ENCODE measurements around the gene NUP50. TPM values are rescaled to one million over a fixed set of nuclear protein-coding genes. Genes with fewer than 3 reads are reported as not detected.

Gene NUP50
- total and polyA plus RNA-seq, 2 of the 13 experiments (the other 11 are each of a cell fraction or from before 2014, with no cell fraction given): 14.2 to 52.4 TPM

- no peak overlapping the region for H3K27ac ChIP-seq (ENCODE audit: extremely low read length, insufficient read depth, low read length)
- no peaks in the 10 kb centered on the region for H3K79me2 ChIP-seq (ENCODE audit: insufficient read depth, low read length)
- DNase-seq (ENCODE audit: low spot score) (no peak), FAIRE-seq (no peak), ATAC-seq (no peak)
- H3K27me3 ChIP-seq (ENCODE audit: control insufficient read depth in 1 of 2, insufficient read depth in 2 of 2, low read length in 2 of 2): no peaks in the 10 kb centered on the region
- no peaks in the 10 kb centered on the region for H3K9me3 ChIP-seq (ENCODE audit: low read length)
- ChIA-PET CTCF (ENCODE audit: low intra/inter-chr PET ratio, low total read pairs) (no interaction called here), POLR2A (no interaction called here)
- intact Hi-C loops (cut with micrococcal nuclease; ENCODE audit: unreplicated experiment) (loop anchor here (10.0 kb wide), 1 partner anchor 92 kb away; no protein-coding TSS in a partner anchor), in situ Hi-C loops (cut with HindIII; ENCODE audit: extremely low pct_ligation_motif_present, low pct_unique_long_range_greater_than_20kb) (no loop called here)
- no TSS peak for BruUV-seq (replicated peaks)
- no peak overlapping the region for H2AFZ ChIP-seq (ENCODE audit: low read length)
- TF ChIP-seq ZNF580 (CRISPR knock-in tag; IDR thresholded peaks at IDR 0.05; ENCODE audit: borderline replicate concordance, low read depth) (no peak), ZNF530 (CRISPR knock-in tag; IDR thresholded peaks at IDR 0.05; ENCODE audit: low read depth) (no peak), PCBP1 (IDR thresholded peaks at IDR 0.05; ENCODE audit: borderline replicate concordance, low read depth, low read length) (no peak)
- no peak overlapping the region for H3K9ac ChIP-seq (ENCODE audit: insufficient read depth, low read depth, low read length)
- H4K20me1 ChIP-seq (ENCODE audit: insufficient read depth, low read length): no peaks in the 10 kb centered on the region; the same call in 1 of the 2 replicates
- H3K36me3 ChIP-seq (replicated peaks in 1 of 2; ENCODE audit: control insufficient read depth in 1 of 2, insufficient read depth in 2 of 2, low read length in 2 of 2): peaks cover 6 to 31% of the 10 kb centered on the region in 2 experiments
- H3K4me2 ChIP-seq (ENCODE audit: low read depth, low read length): no peak overlapping the region
- 96% methylated on average over 14 of the region's 34 CpGs for WGBS (ENCODE audit: low lambda C conversion rate)
- H3K4me3 ChIP-seq (replicated peaks in 1 of 3; ENCODE audit: insufficient read depth in 1 of 3, low read depth in 2 of 3, low read length in 3 of 3): no peak overlapping the region
- H3K4me1 ChIP-seq (ENCODE audit: insufficient read depth, low read length): peaks cover 14% of the 10 kb centered on the region
These were observed 33.3 kb downstream of the NUP50 start for GRCh38 chr22:45196926-45197605.

- FAIRE-seq (no peak), DNase-seq (ENCODE audit: low spot score) (no peak), ATAC-seq (no peak)
- CTCF ChIA-PET (ENCODE audit: low intra/inter-chr PET ratio, low total read pairs): no interaction called here
- Histone ChIP-seq H3K4me1 (ENCODE audit: insufficient read depth, low read length) (peaks cover 9% of the 10 kb centered on the region), H3K27me3 (ENCODE audit: control insufficient read depth in 1 of 2, insufficient read depth in 2 of 2, low read length in 2 of 2) (no peaks in the 10 kb centered on the region), H3K9ac (ENCODE audit: insufficient read depth, low read depth, low read length) (no peak overlapping the region), H4K20me1 (ENCODE audit: insufficient read depth, low read length) (no peaks in the 10 kb centered on the region; the same call in 1 of the 2 replicates), H3K9me3 (ENCODE audit: low read length) (no peaks in the 10 kb centered on the region), H3K36me3 (replicated peaks in 1 of 2; ENCODE audit: control insufficient read depth in 1 of 2, insufficient read depth in 2 of 2, low read length in 2 of 2) (peaks cover 10 to 37% of the 10 kb centered on the region in 2 experiments), H3K79me2 (ENCODE audit: insufficient read depth, low read length) (no peaks in the 10 kb centered on the region), H2AFZ (ENCODE audit: low read length) (no peak overlapping the region), H3K4me2 (ENCODE audit: low read depth, low read length) (no peak overlapping the region), H3K27ac (ENCODE audit: extremely low read length, insufficient read depth, low read length) (no peak overlapping the region), H3K4me3 (replicated peaks in 1 of 3; ENCODE audit: insufficient read depth in 1 of 3, low read depth in 2 of 3, low read length in 3 of 3) (no peak overlapping the region)
- TF ChIP-seq RFXANK (CRISPR knock-in tag; IDR thresholded peaks at IDR 0.05) (no peak), ZBTB3 (CRISPR knock-in tag; IDR thresholded peaks at IDR 0.05; ENCODE audit: borderline replicate concordance, low read depth) (no peak), MLLT10 (CRISPR knock-in tag; IDR thresholded peaks at IDR 0.05) (no peak), NFYC (CRISPR knock-in tag; IDR thresholded peaks at IDR 0.05) (no peak)
- POLR2A ChIA-PET: no interaction called here
- BruUV-seq (replicated peaks): no TSS peak
- in situ Hi-C loops (cut with HindIII; ENCODE audit: extremely low pct_ligation_motif_present, low pct_unique_long_range_greater_than_20kb) (no loop called here), intact Hi-C loops (cut with micrococcal nuclease; ENCODE audit: unreplicated experiment) (loop anchor here (10.0 kb wide), 1 partner anchor 93 kb away; no protein-coding TSS in a partner anchor)
- WGBS (ENCODE audit: low lambda C conversion rate): 96% methylated on average over 27 of the region's 28 CpGs
These were observed 34.1 kb downstream of the NUP50 start for GRCh38 chr22:45197606-45198462.
